Measurements from ENCODE around the gene EIF4ENIF1. TPM values are rescaled to one million over a fixed set of nuclear protein-coding genes. Genes with fewer than 3 reads are reported as not detected.
"Not testable (repeated sequence)": the region's sequence is repeated elsewhere in the genome, so short reads cannot be mapped to it uniquely, and the experiment has no call there.

Gene EIF4ENIF1
- total RNA-seq, 1 donor from 2014 or later, result 44.4 TPM

DNA sequence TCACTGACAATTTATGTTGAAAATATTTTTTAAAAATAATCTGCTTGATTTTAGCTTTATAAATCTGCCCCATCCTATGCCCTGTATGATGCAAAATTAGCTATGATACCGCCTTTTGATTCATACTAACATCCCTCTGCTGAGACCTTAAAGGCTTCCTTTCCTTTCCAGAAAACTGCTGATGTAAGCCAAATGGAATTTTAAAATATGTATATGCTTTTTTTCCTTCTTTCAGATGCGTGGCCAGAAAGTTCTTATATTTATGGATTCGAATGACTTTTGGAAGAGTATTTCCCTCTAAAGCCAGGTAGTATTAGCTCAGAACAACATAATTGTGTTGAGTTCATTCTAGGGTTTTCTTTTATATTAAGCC lies 41.2 kb upstream of the EIF4ENIF1 start:
- peaks cover 3% of the 10 kb centered on the region for H3K36me3 Mint-ChIP-seq
- no peak for DNase-seq (ENCODE audit: low spot score in 2 of 2, unreplicated experiment in 2 of 2)
- no peaks in the 10 kb centered on the region for H3K27me3 Mint-ChIP-seq (ENCODE audit: low read depth)
- TF ChIP-seq, protein P1, sequence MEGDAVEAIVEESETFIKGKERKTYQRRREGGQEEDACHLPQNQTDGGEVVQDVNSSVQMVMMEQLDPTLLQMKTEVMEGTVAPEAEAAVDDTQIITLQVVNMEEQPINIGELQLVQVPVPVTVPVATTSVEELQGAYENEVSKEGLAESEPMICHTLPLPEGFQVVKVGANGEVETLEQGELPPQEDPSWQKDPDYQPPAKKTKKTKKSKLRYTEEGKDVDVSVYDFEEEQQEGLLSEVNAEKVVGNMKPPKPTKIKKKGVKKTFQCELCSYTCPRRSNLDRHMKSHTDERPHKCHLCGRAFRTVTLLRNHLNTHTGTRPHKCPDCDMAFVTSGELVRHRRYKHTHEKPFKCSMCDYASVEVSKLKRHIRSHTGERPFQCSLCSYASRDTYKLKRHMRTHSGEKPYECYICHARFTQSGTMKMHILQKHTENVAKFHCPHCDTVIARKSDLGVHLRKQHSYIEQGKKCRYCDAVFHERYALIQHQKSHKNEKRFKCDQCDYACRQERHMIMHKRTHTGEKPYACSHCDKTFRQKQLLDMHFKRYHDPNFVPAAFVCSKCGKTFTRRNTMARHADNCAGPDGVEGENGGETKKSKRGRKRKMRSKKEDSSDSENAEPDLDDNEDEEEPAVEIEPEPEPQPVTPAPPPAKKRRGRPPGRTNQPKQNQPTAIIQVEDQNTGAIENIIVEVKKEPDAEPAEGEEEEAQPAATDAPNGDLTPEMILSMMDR (IDR thresholded peaks at IDR 0.05; ENCODE audit: unreplicated experiment), result no peak
- H3K9me3 Mint-ChIP-seq, result peaks cover 10% of the 10 kb centered on the region
- no peak overlapping the region for H3K4me3 Mint-ChIP-seq
- H3K27ac Mint-ChIP-seq, result peak overlapping the region; percentile 96
- peaks cover 26% of the 10 kb centered on the region for H3K4me1 Mint-ChIP-seq

DNA sequence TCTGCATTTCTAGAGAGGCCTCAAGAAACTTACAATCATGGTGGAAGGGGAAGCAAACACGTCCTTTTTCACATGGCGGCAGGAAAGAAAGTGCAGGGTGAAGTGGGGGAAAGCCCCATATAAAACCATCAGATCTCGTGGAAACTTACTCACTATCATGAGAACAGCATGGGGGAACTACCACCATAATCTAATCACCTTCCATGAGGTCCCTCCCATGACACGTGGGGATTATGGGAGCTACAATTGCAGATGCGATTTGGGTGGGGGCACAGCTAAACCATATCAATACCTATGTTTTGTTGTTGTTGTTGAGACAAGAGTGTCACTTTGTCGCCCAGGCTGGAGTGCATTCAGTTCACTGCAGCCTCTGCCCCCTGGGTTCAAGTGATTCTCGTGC lies 36.6 kb upstream of the EIF4ENIF1 start:
- H3K27me3 Mint-ChIP-seq (ENCODE audit: low read depth), result no peaks in the 10 kb centered on the region
- H3K9me3 Mint-ChIP-seq, result peaks cover 10% of the 10 kb centered on the region
- peaks cover 9% of the 10 kb centered on the region for H3K36me3 Mint-ChIP-seq
- H3K4me1 Mint-ChIP-seq, result peaks cover 12% of the 10 kb centered on the region
- no peak overlapping the region for H3K4me3 Mint-ChIP-seq
- TF ChIP-seq, protein P1 (IDR thresholded peaks at IDR 0.05; ENCODE audit: unreplicated experiment), result no peak
- H3K27ac Mint-ChIP-seq, result no peak overlapping the region
- no peak for DNase-seq (ENCODE audit: low spot score in 2 of 2, unreplicated experiment in 2 of 2)

DNA sequence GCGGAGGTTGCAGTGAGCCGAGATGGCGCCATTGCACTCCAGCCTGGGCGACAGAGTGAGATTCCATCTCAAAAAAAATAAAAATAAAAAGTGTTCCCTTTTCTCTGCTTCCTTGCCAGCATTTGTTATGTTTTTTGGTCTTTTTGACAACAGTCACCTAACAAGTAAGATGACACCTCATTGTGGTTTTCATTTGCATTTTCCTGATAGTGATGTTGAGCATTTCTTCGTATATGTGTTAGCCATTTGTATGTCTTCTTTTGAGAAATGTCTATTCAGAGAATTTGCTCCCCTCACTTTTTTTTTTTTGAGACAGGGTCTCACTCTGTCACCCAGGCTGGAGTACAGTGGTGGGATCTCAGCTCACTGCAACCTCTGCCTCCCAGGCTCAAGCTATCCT lies 34.5 kb upstream of the EIF4ENIF1 start:
- H3K4me3 Mint-ChIP-seq; H3K27me3 Mint-ChIP-seq (ENCODE audit: low read depth); H3K36me3 Mint-ChIP-seq; H3K4me1 Mint-ChIP-seq; H3K9me3 Mint-ChIP-seq; DNase-seq (ENCODE audit: low spot score in 2 of 2, unreplicated experiment in 2 of 2); H3K27ac Mint-ChIP-seq: not testable (repeated sequence)

DNA sequence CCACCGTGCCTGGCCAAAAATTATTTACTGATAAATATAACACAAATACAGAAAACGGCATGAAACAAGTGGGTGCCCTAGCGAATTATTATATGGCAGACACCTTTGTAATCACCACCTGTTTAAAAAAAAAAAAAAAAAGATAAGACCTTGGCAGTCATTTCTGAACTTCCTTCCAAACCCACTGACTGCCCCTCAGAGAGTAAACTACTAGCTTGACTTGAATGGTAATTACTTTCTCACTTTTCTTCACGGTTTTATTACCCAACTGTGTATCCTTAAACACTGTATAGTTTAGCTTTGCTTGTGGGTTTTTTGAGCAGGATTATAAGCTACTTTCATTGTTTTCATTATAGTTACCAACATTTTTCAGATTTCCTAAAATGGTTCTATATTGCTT lies 30.4 kb upstream of the EIF4ENIF1 start:
- H3K9me3 Mint-ChIP-seq, result peaks cover under 1% of the 10 kb centered on the region
- peaks cover 8% of the 10 kb centered on the region for H3K36me3 Mint-ChIP-seq
- no peaks in the 10 kb centered on the region for H3K27me3 Mint-ChIP-seq (ENCODE audit: low read depth)
- no peak overlapping the region for H3K4me3 Mint-ChIP-seq
- no peaks in the 10 kb centered on the region for H3K4me1 Mint-ChIP-seq
- TF ChIP-seq, protein P1 (IDR thresholded peaks at IDR 0.05; ENCODE audit: unreplicated experiment), result no peak
- no peak overlapping the region for H3K27ac Mint-ChIP-seq
- no peak for DNase-seq (ENCODE audit: low spot score in 2 of 2, unreplicated experiment in 2 of 2)

DNA sequence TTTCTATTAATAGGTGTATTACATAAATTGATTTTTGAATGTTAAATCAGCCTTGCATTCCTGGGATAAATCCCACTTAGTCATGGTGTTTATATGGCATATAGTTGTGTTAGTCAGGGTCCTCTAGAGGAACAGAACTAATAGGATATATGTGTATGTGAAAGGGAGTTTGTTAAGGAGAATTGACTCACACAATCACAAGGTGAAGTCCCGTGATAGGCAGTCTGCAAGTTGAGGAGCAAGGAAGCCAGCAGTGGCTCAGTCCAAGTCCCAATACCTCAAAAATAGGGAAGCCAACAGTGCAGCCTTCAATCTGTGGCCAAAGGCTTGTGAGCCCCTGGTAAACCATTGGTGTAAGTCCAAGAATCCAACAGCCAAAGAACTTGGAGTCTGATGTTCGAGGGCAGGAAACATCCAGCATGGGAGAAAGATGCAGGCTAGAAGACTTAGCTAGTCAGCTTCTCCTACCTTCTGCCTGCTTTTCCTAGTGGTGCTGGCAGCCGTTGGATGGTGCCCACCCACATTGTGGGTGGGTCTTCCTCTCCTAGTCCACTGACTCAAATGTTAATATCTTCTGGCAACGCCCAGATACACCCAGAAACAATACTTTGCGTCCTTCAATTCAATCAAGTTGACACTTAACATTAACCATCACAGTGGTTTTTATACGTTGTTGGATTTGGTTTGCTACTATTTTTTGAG lies 19.6 kb upstream of the EIF4ENIF1 start:
- TF ChIP-seq, protein P1 (IDR thresholded peaks at IDR 0.05; ENCODE audit: unreplicated experiment), result no peak
- Mint-ChIP-seq H3K9me3 (peaks cover 13% of the 10 kb centered on the region), H3K4me3 (no peak overlapping the region), H3K27me3 (ENCODE audit: low read depth) (no peaks in the 10 kb centered on the region), H3K36me3 (peaks cover 33% of the 10 kb centered on the region), H3K4me1 (no peaks in the 10 kb centered on the region), H3K27ac (no peak overlapping the region)
- DNase-seq (ENCODE audit: low spot score in 2 of 2, unreplicated experiment in 2 of 2), result no peak

DNA sequence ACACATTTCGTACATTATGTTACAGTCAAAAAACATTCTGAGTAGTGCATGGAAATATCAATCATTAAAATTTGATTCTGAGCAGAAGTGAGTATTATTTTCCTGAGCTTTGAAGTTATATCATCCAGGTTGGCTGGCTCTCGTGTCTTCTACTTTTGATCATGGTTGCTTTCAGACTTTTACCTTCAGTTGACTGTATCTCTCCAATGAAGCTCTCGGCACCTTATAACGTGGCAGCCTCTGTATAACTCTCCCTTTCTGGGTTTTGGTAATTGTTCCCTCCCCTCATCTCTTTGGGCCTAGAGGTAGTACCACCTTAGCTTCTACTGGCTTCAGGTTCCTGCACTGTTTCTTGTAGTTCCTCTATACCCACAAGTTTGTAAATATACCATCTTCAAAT lies 18.9 kb upstream of the EIF4ENIF1 start:
- H3K4me1 Mint-ChIP-seq, result no peaks in the 10 kb centered on the region

DNA sequence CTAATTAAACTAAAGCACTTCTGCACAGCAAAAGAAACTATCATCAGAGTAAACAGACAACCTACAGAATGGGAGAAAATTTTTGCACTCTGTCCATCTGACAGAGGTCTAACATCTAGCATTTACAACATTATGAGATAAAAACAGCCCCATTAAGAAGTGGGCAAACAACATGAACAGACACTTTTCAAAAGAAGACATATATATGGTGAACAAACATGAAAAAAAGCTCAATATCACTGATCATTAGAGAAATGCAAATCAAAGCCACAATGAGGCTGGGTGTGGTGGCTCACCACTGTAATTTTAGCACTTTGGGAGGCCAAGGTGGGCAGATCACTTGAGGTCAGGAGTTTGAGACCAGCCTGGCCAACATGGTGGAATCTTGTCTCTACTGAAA lies 17.9 kb upstream of the EIF4ENIF1 start:
- H3K27me3 Mint-ChIP-seq (ENCODE audit: low read depth); H3K27ac Mint-ChIP-seq; H3K4me1 Mint-ChIP-seq; H3K4me3 Mint-ChIP-seq; DNase-seq (ENCODE audit: low spot score in 2 of 2, unreplicated experiment in 2 of 2): not testable (repeated sequence)
- Mint-ChIP-seq H3K9me3 (peaks cover 13% of the 10 kb centered on the region), H3K36me3 (peaks cover 29% of the 10 kb centered on the region)

More for the DNA sequence above, 18.9 kb upstream of the EIF4ENIF1 start:
- no peak for DNase-seq (ENCODE audit: low spot score in 2 of 2, unreplicated experiment in 2 of 2)
- no peaks in the 10 kb centered on the region for H3K27me3 Mint-ChIP-seq (ENCODE audit: low read depth)
- H3K27ac Mint-ChIP-seq, result no peak overlapping the region
- H3K9me3 Mint-ChIP-seq, result peaks cover 13% of the 10 kb centered on the region
- no peak overlapping the region for H3K4me3 Mint-ChIP-seq
- peaks cover 33% of the 10 kb centered on the region for H3K36me3 Mint-ChIP-seq
- TF ChIP-seq, protein P1 (IDR thresholded peaks at IDR 0.05; ENCODE audit: unreplicated experiment), result no peak

All from mesothelial cell of epicardium (in vitro differentiated cells).